HepG2 (cell line): ENCODE results near the gene NSL1. TPM values are rescaled to one million over a fixed set of nuclear protein-coding genes. Genes with fewer than 3 reads are reported as not detected.
A peak's percentile ranks its signal among the peaks of the same experiment; 100 is the strongest.
"Not testable (repeated sequence)": the region's sequence is repeated elsewhere in the genome, so short reads cannot be mapped to it uniquely, and the experiment has no call there.

Source experiments
- ATAC-seq: fragments of 200-7000 bp; cut with Tn5 transposase; 3 replicates; pipeline ENCODE4 v1.9.1; 2020; ENCODE audit warnings: mild to moderate bottlenecking, moderate library complexity
- BruUV-seq: library from RNA; stranded (reverse); fragments of 400-500 nt; replicated peaks from 2 replicates; lab custom pipeline; 2021; lab: Mats Ljungman, UMichigan
- CTCF ChIA-PET: fragments of 300-600 bp; formaldehyde crosslinking; extraction: SDS; loops from one replicate; lab custom pipeline; 2021; ENCODE audit warnings: low total read pairs, inconsistent platforms, low intra/inter-chr PET ratio; lab: Yijun Ruan, JAX
- POLR2A ChIA-PET: fragments of 350-600 bp; sonication (Branson Sonifier 250); formaldehyde crosslinking; loops from one replicate; lab custom pipeline; 2020; ENCODE audit warnings: antibody characterized with exemption, inconsistent platforms; lab: Yijun Ruan, JAX
- DNase-seq: peaks from one replicate; pipeline ENCODE4 v3.0.0-alpha.2; 2015; ENCODE audit warnings: low spot score
- FAIRE-seq: peaks from 3 replicates; lab custom pipeline; 2011; peaks lifted over from hg19 to GRCh38; lab: Jason Lieb, UNC
- H2AFZ ChIP-seq: one replicate; pipeline ENCODE4 v1.6.1; 2011; ENCODE audit warnings: low read length, inconsistent platforms
- H3K27ac ChIP-seq: fragments of 300-600 bp; 3 replicates; pipeline ENCODE4 v1.8.0; 2011; ENCODE audit warnings: mixed run types, mild to moderate bottlenecking, mixed read lengths, low read length, inconsistent platforms; ENCODE audit not compliant: insufficient read depth; ENCODE audit errors: extremely low read length
- H3K27me3 ChIP-seq, 2 experiments: fragments of 200-600 bp in 1 of 2; 2 replicates in 1 of 2; 3 replicates in 1 of 2; pipeline versions ENCODE4 v1.6.0 to v1.8.0; 2011; ENCODE audit warnings: low read length in 2 of 2, mild to moderate bottlenecking in 2 of 2, moderate library complexity in 2 of 2, inconsistent platforms in 1 of 2; ENCODE audit not compliant: insufficient read depth in 2 of 2, control insufficient read depth in 1 of 2
- H3K36me3 ChIP-seq, 2 experiments: fragments of 200-600 bp in 1 of 2; replicated peaks in 1 of 2; 2 replicates in 1 of 2; 3 replicates in 1 of 2; pipeline versions ENCODE4 v1.5.1 to v1.8.0; 2011; ENCODE audit warnings: low read length in 2 of 2, inconsistent platforms in 1 of 2; ENCODE audit not compliant: insufficient read depth in 2 of 2, control insufficient read depth in 1 of 2
- H3K4me1 ChIP-seq: 2 replicates; pipeline ENCODE4 v1.5.1; 2012; ENCODE audit warnings: low read length, inconsistent platforms; ENCODE audit not compliant: insufficient read depth
- H3K4me2 ChIP-seq: 2 replicates; pipeline ENCODE4 v1.6.0; 2011; ENCODE audit warnings: low read depth, low read length, inconsistent platforms
- H3K4me3 ChIP-seq, 3 experiments: fragments of 200-600 bp in 1 of 3; sonication (generic), shearing (Covaris generic) in 1 of 3; replicated peaks in 1 of 3; 2 replicates each; pipeline ENCODE4 v1.5.1; 2011 to 2016; ENCODE audit warnings: low read length in 3 of 3, inconsistent platforms in 2 of 3, low read depth in 2 of 3, mild to moderate bottlenecking in 2 of 3, control low read depth in 1 of 3, mixed read lengths in 1 of 3; ENCODE audit not compliant: insufficient read depth in 1 of 3
- H3K79me2 ChIP-seq: one replicate; pipeline ENCODE4 v1.6.1; 2011; ENCODE audit warnings: low read length, inconsistent platforms; ENCODE audit not compliant: insufficient read depth
- H3K9ac ChIP-seq: 2 replicates; pipeline ENCODE4 v1.6.0; 2011; ENCODE audit warnings: mild to moderate bottlenecking, low read depth, low read length, inconsistent platforms; ENCODE audit not compliant: insufficient read depth
- H3K9me3 ChIP-seq: 2 replicates; pipeline ENCODE4 v1.5.1; 2012; ENCODE audit warnings: mild to moderate bottlenecking, low read length
- H4K20me1 ChIP-seq: 2 replicates; pipeline ENCODE4 v1.6.0; 2011; ENCODE audit warnings: inconsistent platforms, mild to moderate bottlenecking, low read length, moderate library complexity; ENCODE audit not compliant: insufficient read depth
- ATAD3A ChIP-seq: sonication (generic); formaldehyde crosslinking; IDR thresholded peaks from 2 replicates; pipeline ENCODE4 v1.4.0; 2020; ENCODE audit warnings: missing genetic modification reagents
- MIER2 ChIP-seq: IDR thresholded peaks from 2 replicates; pipeline ENCODE4 v1.6.1; 2016; ENCODE audit warnings: missing biosample characterization, missing genetic modification reagents
- POGK ChIP-seq: sonication (generic); formaldehyde crosslinking; conservative IDR thresholded peaks from 2 replicates; pipeline ENCODE4 v1.8.0; 2022; ENCODE audit warnings: mild to moderate bottlenecking, moderate library complexity, missing genetic modification reagents
- PPARG ChIP-seq: conservative IDR thresholded peaks from 2 replicates; pipeline ENCODE4 v1.6.1; 2016; ENCODE audit warnings: missing biosample characterization, missing genetic modification reagents
- ZNF337 ChIP-seq: sonication (generic); formaldehyde crosslinking; IDR thresholded peaks from 2 replicates; pipeline ENCODE4 v1.5.1; 2020; ENCODE audit warnings: missing genetic modification reagents, low read depth, mild to moderate bottlenecking, borderline replicate concordance
- ZNF33B ChIP-seq: sonication (generic); formaldehyde crosslinking; IDR thresholded peaks from 2 replicates; pipeline ENCODE4 v1.5.1; 2020; ENCODE audit warnings: mild to moderate bottlenecking, missing genetic modification reagents
- ZNF788 ChIP-seq: sonication (generic); formaldehyde crosslinking; IDR thresholded peaks from 2 replicates; pipeline ENCODE4 v1.5.0; 2020; ENCODE audit warnings: mild to moderate bottlenecking, missing genetic modification reagents, borderline replicate concordance
- ZNF839 ChIP-seq: sonication (generic); formaldehyde crosslinking; IDR thresholded peaks from 2 replicates; pipeline ENCODE4 v1.4.0; 2020; ENCODE audit warnings: missing genetic modification reagents, mild to moderate bottlenecking, borderline replicate concordance
- WGBS: methylation state at CpG from one replicate; pipeline ENCODE4 v1.1.6; 2017; ENCODE audit warnings: low lambda C conversion rate; 5-methylcytosine and 5-hydroxymethylcytosine counted together
- in situ Hi-C: cut with HindIII; loops from 2 replicates; pipeline ENCODE4 v1.10.0; 2017; ENCODE audit warnings: low pct_unique_long_range_greater_than_20kb; ENCODE audit not compliant: extremely low pct_ligation_motif_present
- intact Hi-C: fragments of 100-400 bp; cut with micrococcal nuclease; formaldehyde crosslinking; loops from one replicate; pipeline ENCODE4 v1.10.0; 2022; ENCODE audit not compliant: unreplicated experiment
- polyA plus RNA-seq, 8 experiments: library from polyadenylated mRNA; depleted of rRNA in 3 of 8; stranded (reverse) in 7 of 8; unstranded in 1 of 8; fragments of >200 nt; fragmentation: Illumina TruSeq in 4 of 8; extraction: Trizol in 4 of 8; gene quantifications; 2 replicates each; pipeline versions ENCODE4 v1.2.1 to v1.2.3, GENCODE V29; 2011 to 2016; ENCODE audit warnings: low read depth in 4 of 8, missing spikeins in 1 of 8, mixed read lengths in 1 of 8; ENCODE audit not compliant: insufficient read depth in 1 of 8
- total RNA-seq, 5 experiments: library from RNA; depleted of rRNA; stranded (reverse); fragments of >200 nt; fragmentation: Illumina TruSeq; extraction: Trizol; gene quantifications; 2 replicates each; pipeline ENCODE4 v1.2.3, GENCODE V29; 2016; ENCODE audit warnings: low read depth in 1 of 5

Gene NSL1
- total and polyA plus RNA-seq, 2 of the 13 experiments (the other 11 are each of a cell fraction or from before 2014, with no cell fraction given): 34.5 to 77.4 TPM

GRCh38 chr1:212771341-212771740 is 20.2 kb downstream of the NSL1 start (continued):
- TF ChIP-seq POGK (CRISPR knock-in tag) (no peak), ZNF788 (CRISPR knock-in tag) (no peak), ZNF33B (CRISPR knock-in tag) (no peak), ZNF839 (CRISPR knock-in tag) (no peak), ATAD3A (CRISPR knock-in tag) (no peak), MIER2 (no peak)

- FAIRE-seq (no peak), ATAC-seq (no peak), DNase-seq (no peak)
- intact Hi-C loops: no loop called here
- Histone ChIP-seq H3K36me3 (peaks cover 1 to 18% of the 10 kb centered on the region in 2 experiments; a peak in 3 of 5 replicates), H3K9ac (no peak overlapping the region), H3K4me2 (no peak overlapping the region), H2AFZ (no peak overlapping the region), H4K20me1 (no peaks in the 10 kb centered on the region), H3K79me2 (peaks cover 45% of the 10 kb centered on the region), H3K27ac (no peak overlapping the region), H3K4me1 (no peaks in the 10 kb centered on the region), H3K9me3 (peaks cover 19% of the 10 kb centered on the region; the same call in 1 of the 2 replicates), H3K27me3 (no peaks in the 10 kb centered on the region), H3K4me3 (no peak overlapping the region)
- TF ChIP-seq PPARG (CRISPR knock-in tag) (no peak), ZNF337 (CRISPR knock-in tag) (peak; percentile 75; the same call in 1 of the 2 replicates)
- ChIA-PET POLR2A (no interaction called here), CTCF (no interaction called here)
- 100% methylated on average over 1 of the region's 1 CpG for WGBS
- in situ Hi-C loops: no loop called here
- no TSS peak for BruUV-seq
These were observed 22.0 kb downstream of the NSL1 start for GRCh38 chr1:212769459-212770167.

- H4K20me1 ChIP-seq, in situ Hi-C loops, H3K4me1 ChIP-seq, H3K27ac ChIP-seq, H3K4me3 ChIP-seq, H2AFZ ChIP-seq, H3K27me3 ChIP-seq, BruUV-seq, POLR2A ChIA-PET, ATAC-seq, FAIRE-seq, H3K9ac ChIP-seq, CTCF ChIA-PET, H3K36me3 ChIP-seq, H3K4me2 ChIP-seq, DNase-seq, intact Hi-C loops: not testable (repeated sequence)
- WGBS: 94% methylated on average over 2 of the region's 2 CpGs
- H3K9me3 ChIP-seq: peaks cover 19% of the 10 kb centered on the region; the same call in 1 of the 2 replicates
- H3K79me2 ChIP-seq: peaks cover 53% of the 10 kb centered on the region
These were observed 24.8 kb downstream of the NSL1 start for GRCh38 chr1:212766825-212767224.
